ENCODE data around the gene CHTF18. TPM values are rescaled to one million over a fixed set of nuclear protein-coding genes. Genes with fewer than 3 reads are reported as not detected.
"Not testable (repeated sequence)": the region's sequence is repeated elsewhere in the genome, so short reads cannot be mapped to it uniquely, and the experiment has no call there.

Gene CHTF18
- total RNA-seq, 1 experiment from 2014 or later, result 154 TPM

GRCh38 chr16:818592-818991 is 30.2 kb downstream of the CHTF18 start:
- H3K36me3 Mint-ChIP-seq (ENCODE audit: insufficient read depth, unreplicated experiment), result no peaks in the 10 kb centered on the region
- no peak for TF ChIP-seq CTCF (IDR thresholded peaks at IDR 0.05; ENCODE audit: unreplicated experiment)
- intact Hi-C loops (cut with micrococcal nuclease; ENCODE audit: unreplicated experiment), result no loop called here
- BruUV-seq (replicated peaks), result no TSS peak
- no peak for DNase-seq
- H3K27me3 Mint-ChIP-seq (ENCODE audit: unreplicated experiment), result peaks cover 8% of the 10 kb centered on the region
- H3K27ac Mint-ChIP-seq (ENCODE audit: unreplicated experiment), result no peak overlapping the region
- no peaks in the 10 kb centered on the region for H3K9me3 Mint-ChIP-seq (ENCODE audit: low read depth, unreplicated experiment)
- no peaks in the 10 kb centered on the region for H3K4me1 Mint-ChIP-seq (ENCODE audit: low read depth, unreplicated experiment)
- CTCF ChIA-PET, result no interaction called here
- no peak overlapping the region for H3K4me3 Mint-ChIP-seq (ENCODE audit: low read depth, unreplicated experiment)

GRCh38 chr16:819336-820043 is 31.1 kb downstream of the CHTF18 start:
- H3K27ac Mint-ChIP-seq (ENCODE audit: unreplicated experiment), result no peak overlapping the region
- no peak for TF ChIP-seq CTCF (IDR thresholded peaks at IDR 0.05; ENCODE audit: unreplicated experiment)
- CTCF ChIA-PET, result no interaction called here
- no peaks in the 10 kb centered on the region for H3K36me3 Mint-ChIP-seq (ENCODE audit: insufficient read depth, unreplicated experiment)
- H3K27me3 Mint-ChIP-seq (ENCODE audit: unreplicated experiment), result peaks cover 14% of the 10 kb centered on the region
- DNase-seq, result no peak
- no peaks in the 10 kb centered on the region for H3K4me1 Mint-ChIP-seq (ENCODE audit: low read depth, unreplicated experiment)
- no peak overlapping the region for H3K4me3 Mint-ChIP-seq (ENCODE audit: low read depth, unreplicated experiment)
- BruUV-seq (replicated peaks), result no TSS peak
- intact Hi-C loops (cut with micrococcal nuclease; ENCODE audit: unreplicated experiment), result no loop called here
- no peaks in the 10 kb centered on the region for H3K9me3 Mint-ChIP-seq (ENCODE audit: low read depth, unreplicated experiment)

- H3K9me3 Mint-ChIP-seq (ENCODE audit: low read depth, unreplicated experiment); H3K4me1 Mint-ChIP-seq (ENCODE audit: low read depth, unreplicated experiment); BruUV-seq (replicated peaks); H3K4me3 Mint-ChIP-seq (ENCODE audit: low read depth, unreplicated experiment); H3K27ac Mint-ChIP-seq (ENCODE audit: unreplicated experiment); CTCF ChIA-PET; intact Hi-C loops (cut with micrococcal nuclease; ENCODE audit: unreplicated experiment); H3K36me3 Mint-ChIP-seq (ENCODE audit: insufficient read depth, unreplicated experiment); DNase-seq: not testable (repeated sequence)
- H3K27me3 Mint-ChIP-seq (ENCODE audit: unreplicated experiment), result peaks cover 18% of the 10 kb centered on the region
Observed at GRCh38 chr16:820044-820408, 31.6 kb downstream of the CHTF18 start.

- intact Hi-C loops (cut with micrococcal nuclease; ENCODE audit: unreplicated experiment), result no loop called here
- Mint-ChIP-seq H3K27me3 (ENCODE audit: unreplicated experiment) (peaks cover 25% of the 10 kb centered on the region), H3K27ac (ENCODE audit: unreplicated experiment) (no peak overlapping the region), H3K4me1 (ENCODE audit: low read depth, unreplicated experiment) (no peaks in the 10 kb centered on the region), H3K9me3 (ENCODE audit: low read depth, unreplicated experiment) (no peaks in the 10 kb centered on the region), H3K36me3 (ENCODE audit: insufficient read depth, unreplicated experiment) (no peaks in the 10 kb centered on the region), H3K4me3 (ENCODE audit: low read depth, unreplicated experiment) (no peak overlapping the region)
- no peak for TF ChIP-seq CTCF (IDR thresholded peaks at IDR 0.05; ENCODE audit: unreplicated experiment)
- DNase-seq, result no peak
- BruUV-seq (replicated peaks), result no TSS peak
- CTCF ChIA-PET, result interaction anchor here (0.6 kb wide), 2 partner anchors 10 to 55 kb away, joined by 3 read pairs; no protein-coding TSS in a partner anchor
Observed at GRCh38 chr16:820748-821147, 32.3 kb downstream of the CHTF18 start.

- Mint-ChIP-seq H3K9me3 (ENCODE audit: low read depth, unreplicated experiment) (no peaks in the 10 kb centered on the region), H3K27me3 (ENCODE audit: unreplicated experiment) (peaks cover 35% of the 10 kb centered on the region), H3K27ac (ENCODE audit: unreplicated experiment) (no peak overlapping the region), H3K4me3 (ENCODE audit: low read depth, unreplicated experiment) (no peak overlapping the region), H3K4me1 (ENCODE audit: low read depth, unreplicated experiment) (no peaks in the 10 kb centered on the region), H3K36me3 (ENCODE audit: insufficient read depth, unreplicated experiment) (no peaks in the 10 kb centered on the region)
- no peak for DNase-seq
- no TSS peak for BruUV-seq (replicated peaks)
- CTCF ChIA-PET, result no interaction called here
- intact Hi-C loops (cut with micrococcal nuclease; ENCODE audit: unreplicated experiment), result no loop called here
- no peak for TF ChIP-seq CTCF (IDR thresholded peaks at IDR 0.05; ENCODE audit: unreplicated experiment)
Observed at GRCh38 chr16:821751-822150, 33.3 kb downstream of the CHTF18 start.
